ENCODE results near the gene CEACAM21.
"Not testable (repeated sequence)": the region's sequence is repeated elsewhere in the genome, so short reads cannot be mapped to it uniquely, and the experiment has no call there.

The CEACAM21 gene

DNA sequence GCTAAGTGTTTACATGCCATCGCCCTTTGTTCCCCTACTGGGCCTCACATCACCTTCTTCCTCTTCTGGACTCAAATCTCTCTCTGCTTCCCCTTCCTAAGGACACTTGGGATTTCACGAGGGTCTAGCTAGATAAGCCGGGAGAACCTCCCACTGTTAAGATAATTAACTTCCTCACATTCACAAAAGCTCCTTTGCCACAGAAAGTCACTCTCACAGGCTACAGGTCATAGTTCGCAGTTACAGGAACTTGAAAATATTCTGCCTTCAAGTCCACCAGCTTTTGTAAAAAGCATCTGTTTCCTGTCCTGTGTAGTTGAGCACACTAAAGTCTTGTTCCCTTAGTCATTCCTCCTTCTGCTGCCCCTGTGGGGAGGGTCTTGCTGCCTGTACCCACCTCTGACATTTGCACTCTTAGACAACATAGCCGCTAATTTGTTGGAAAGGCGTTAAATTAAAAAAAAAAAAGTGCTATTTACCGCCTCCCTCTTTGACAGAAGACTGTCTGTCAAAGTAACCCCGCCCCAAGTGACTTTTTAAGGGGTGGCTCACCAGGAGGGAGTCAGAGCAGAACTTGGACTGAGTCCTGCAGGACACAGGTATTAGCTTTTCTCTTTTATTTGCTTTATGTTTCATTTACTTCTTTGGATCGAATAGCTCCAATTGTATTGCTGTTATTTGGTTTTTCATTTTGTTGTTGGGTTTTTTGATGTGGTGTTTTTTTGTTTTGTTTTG, 26.8 kb upstream of the CEACAM21 start:
- peak in 1 of 56 donors; percentile 17 for DNase-seq

DNA sequence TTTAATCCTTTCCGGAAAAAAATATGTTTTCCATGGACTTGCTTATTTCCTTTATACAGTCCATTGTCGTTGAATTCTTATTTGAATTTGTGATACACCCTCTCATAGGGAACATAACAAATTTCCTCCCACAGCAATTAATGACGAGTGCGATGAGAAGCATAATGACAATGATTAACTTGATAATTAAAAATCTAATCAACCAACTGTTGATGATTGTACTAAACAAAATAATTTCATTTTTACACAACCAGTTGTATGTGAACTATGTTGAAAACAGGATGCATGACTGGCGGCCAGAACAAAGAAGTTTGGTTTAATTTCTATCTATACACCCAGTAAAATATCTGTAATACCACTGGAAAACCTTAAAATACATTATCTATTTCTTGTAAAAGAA, 26.1 kb upstream of the CEACAM21 start:
- no peak for DNase-seq

DNA sequence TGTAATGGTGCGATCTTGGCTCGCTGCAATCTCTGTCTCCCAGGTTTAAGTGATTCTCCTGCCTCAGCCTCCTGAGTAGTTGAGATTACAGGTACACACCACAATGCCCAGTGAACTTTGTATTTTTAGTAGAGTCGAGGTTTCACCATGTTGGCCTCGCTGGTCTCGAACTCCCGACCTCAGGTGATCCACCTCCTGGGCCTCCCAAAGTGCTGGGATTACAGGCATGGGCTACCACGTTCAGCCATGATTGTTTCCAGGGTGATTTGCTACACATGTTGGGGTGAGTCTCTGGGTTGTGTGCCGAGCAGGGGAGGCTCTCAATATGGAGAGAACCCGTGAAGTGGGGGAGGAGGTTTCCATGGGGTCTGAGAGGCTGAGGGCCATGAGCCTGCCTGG, 24.8 kb upstream of the CEACAM21 start:
- DNase-seq: no peak

DNA sequence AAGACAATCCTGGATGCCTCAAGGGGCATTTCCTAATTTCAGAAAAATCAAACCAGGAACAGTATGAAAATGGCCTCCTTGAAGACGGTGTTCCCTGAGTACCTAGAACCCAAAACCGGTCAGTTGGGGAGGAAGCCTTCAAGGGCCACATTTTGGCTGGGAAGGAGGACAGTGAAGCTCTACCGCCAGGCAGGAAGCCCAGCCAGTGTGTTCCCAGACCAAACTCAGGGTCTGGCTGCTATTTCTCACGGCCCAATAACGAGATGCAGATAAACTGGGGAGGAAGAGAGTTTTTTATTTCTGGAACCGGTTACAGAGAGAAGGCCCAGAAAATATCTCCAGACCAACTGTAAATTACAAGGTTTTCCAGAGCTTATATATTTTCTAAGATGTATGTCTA, 24.3 kb upstream of the CEACAM21 start:
- no peak for DNase-seq

DNA sequence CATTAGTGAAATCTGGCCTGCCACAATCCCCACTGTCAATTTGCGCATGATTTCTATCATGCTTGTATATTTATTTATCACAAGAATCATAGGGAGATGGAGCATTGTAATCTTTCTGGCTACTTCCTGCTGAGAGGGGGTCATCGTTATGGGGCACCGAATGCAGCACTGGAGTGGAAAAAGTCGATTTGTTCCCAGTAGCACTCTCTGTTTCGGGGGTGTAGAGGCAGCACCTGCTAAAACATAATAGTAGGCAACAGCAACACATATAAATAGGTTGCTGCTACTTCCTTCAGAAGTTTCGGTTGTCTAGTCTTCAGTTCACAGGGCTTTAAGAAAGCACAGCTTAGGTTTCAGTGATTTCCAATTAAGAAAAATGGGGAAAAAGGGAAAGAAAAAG, 23.4 kb upstream of the CEACAM21 start:
- DNase-seq: no peak

DNA sequence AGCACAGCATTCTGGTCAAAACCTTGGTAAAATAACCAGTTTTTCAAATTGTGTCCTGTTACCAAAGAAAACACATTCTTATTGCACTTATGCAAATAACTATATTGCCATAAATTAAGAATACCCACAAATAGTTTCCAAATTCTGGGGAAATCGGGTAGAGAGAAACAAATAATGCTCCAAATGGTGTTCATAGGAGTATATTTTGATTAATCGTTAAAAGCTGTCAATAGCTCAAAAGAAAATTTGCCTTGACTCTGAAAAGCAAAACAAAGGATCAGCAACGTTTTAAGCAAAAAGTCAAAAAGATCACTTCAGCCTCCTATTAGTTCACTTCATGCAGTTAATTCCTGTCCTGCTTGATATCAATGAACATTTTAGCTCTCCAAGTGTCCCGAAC, 22.2 kb upstream of the CEACAM21 start:
- no peak for DNase-seq

DNA sequence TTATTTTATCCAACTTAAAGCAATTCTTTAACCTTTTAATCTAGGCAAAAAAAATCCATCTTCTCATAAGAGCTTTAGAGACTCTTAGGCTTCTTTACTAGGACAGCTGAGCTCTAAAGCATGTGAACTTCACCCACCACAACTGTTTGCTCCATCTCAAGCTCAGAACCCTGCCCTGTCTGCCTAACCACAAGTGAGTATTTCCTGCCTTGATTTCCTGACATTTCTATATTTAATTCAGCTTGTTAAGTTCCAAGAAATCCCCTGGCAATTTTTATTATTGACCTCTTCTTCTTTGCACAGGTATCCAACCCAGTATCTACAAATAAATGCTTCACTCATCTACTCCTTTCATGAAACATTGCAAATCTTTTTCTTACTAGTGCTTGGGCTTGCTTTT, 21.1 kb upstream of the CEACAM21 start:
- DNase-seq: no peak

DNA sequence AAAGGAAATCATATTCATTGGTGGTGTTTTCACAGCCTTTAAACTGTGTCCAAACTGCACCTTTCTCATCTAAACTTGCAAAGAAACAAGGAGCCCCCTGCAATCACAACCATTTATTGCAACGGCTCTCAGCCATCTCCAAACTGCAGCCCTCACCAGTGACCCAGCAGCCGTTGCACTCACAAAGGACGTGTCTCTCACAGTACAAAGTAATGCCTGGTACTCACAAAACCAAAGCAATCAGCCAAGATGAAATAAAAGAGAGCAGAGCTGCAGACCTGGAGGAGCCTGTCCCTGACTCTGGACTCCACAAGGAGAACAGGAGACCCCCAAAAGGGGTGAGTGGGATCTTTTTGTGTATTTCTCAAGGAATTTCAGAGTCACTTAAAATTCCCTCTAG, 20.2 kb upstream of the CEACAM21 start:
- DNase-seq: no peak

DNA sequence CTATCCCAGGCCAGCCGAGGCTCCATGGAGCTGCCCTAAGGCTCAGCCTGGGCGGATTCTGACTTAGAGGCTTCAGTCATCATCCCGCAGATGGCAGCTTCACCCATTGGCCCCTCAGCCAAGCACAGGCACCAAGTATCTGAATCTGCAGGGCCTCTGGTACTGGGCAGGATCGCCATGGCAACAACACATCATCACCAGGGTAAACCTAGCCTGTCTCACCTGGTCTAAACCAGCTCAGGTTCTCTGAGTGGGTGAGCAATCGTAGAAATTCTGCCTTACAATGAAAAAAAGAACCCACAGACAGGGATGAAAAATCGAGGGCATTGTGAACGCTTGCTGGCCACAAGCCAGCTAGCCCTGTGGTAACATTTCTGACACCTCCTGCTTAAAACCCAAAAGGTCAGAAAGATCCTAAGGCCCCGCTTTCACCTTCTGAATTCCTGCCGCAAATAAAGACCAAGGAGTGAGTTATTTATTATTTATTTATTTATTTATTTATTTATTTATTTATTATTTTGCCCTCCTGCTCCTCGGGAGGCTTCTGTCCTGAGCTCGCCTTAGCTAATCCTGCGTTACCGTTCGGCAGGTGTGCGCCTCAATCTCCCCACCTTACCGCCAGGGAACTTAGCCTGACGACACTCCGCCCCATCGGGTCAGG, 12.0 kb upstream of the CEACAM21 start:
- no peak for DNase-seq

DNA sequence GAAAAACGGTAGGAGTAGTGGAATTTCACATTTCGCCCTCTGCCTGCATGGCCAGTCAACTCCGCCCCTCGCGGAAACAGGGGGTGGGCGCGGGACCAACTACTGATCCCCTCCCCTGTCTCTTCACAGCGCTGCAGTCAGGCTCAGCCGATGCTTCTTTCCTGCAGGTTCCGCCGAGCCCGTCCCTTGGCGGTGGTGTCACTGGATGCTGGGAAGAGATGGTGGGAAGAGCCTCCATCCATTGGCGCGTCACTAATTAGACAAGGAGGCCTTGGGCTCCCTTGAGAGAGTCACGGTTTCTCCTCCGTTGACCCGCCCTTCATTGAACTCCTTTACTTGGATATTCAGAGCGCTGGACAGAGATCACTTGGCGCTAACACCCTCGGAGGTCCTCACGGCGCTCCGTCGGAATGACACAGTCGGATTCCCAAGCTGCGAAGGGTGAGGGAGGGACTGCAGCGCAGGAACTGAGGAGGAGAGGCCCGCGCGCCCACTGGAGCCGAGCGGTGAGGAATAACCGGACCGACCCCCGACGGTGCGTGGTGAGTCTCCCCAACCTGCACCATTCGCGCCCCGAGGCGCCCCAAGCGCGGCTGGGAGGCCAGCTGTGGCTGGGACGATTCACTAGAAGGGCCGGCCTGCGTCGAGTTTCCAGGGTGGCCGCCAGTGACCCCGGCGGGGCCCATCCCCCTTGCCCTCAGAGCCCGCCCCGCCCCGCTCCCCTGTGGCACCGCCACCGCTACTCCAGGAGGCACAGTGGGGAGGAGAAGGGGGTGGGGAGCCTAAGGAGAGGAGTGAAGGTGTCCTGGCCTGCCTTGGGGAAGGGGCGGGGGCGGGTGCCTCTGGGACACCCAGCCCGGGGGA, 11.2 kb upstream of the CEACAM21 start:
- no peak for DNase-seq

DNA sequence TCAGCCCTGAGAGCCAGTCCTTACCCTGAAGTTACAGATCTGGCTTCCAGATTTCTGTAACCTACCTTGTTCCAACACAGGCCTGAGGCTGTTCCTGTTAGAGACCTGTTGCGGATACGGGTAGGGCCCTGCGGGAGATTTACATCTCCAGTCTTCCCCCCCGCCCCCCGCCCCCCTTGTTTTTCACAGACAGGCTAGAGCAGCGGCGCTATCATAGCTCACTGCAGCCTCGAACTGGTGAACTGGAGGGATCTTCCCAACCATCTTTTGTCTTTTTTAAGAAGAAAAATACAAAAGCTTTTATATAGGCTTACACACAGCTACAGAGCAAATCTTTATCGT, 10.6 kb upstream of the CEACAM21 start:
- no peak for DNase-seq

DNA sequence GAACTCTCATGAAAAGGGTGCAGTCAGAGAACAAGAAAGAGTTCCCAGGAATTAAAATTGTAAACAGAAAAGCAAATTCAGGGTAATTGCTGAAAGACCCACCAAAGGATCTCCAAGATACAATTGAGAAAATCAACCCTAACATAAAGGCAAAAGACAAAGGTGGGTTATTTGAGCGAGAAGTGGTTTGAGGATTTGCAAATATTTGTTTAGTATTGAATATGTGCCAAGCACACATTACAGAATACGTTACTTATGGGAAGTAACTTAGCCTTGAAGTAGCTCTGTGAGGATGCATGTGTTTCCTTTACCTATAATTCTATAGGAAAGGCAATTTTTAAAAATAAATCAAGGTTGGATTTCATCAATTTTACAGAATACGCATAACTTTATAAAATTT, 10.0 kb upstream of the CEACAM21 start:
- no peak for DNase-seq

DNA sequence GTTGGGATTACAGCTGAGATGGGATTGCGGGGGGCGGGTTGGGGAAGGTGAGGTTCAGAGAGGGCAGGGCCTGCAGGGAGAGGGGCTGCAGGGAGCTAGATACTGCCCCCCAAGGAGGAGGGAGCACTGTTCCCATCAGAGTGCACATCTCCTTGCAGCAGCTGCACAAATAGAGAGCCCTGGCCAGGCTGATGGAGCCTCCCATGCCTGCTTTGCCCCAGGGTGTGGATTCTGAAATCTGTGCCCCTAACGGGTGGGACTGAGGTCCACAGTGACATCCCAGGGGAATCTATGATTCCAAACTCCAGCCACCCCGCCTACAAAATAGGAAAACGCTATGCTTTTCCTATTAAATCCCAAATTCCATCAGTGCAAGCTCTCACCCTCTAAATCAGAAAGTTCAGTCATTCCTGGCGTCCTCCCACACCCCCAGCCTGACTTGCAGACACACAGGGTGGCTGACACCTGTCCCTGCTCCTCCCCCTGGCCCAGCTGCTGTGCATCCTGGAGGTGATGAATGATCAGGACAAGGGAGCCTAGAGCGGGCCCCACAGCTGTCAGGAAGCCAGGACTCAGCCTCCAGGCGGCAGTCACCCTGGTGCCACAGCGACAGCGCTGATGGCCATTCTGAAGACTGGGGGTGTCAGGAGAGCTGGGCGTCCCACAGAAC, 6.3 kb upstream of the CEACAM21 start:
- DNase-seq: no peak

DNA sequence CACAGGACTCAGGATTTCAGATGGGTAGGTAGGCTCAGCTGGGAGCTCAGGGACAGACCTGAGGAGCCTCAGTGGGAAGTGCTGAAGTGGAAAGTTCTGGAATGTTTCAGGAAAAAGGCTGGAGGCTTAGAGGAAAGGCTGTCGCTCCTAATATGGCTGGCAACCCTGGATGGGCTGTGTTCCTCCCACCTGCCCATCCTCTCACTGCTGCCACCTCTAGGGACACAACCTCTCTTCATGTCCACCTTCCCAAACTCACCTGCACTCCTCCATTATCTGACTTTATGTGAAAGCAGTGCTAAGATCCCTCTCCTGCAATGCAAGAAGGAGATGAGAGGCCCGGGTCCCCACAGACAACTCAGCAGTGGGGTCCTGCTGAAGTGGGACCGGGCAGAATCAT, 5.8 kb upstream of the CEACAM21 start:
- no peak for DNase-seq

DNA sequence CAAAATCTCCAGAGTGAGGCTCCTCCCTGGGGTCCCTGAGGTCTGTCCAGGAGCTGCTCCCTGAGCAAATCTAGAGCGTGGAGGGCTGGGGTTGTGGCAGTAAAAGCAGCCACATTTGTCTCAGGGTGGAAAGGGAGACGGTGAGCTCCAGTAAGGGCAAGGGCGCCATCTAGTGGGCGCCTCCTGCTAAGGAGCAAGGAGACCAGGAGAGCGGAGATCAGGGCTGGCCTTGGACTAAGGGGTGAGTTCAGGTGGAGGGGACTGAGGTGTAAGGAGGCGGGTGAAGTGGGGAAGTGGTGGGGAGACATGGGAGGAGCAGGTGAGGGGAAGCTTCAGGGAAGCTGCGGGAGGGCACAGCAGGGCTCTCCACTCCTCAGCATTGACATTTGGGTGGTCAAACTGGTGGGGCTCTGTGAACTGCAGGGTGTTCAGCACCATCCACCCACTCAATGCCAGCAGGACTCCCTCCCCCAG, 5.3 kb upstream of the CEACAM21 start:
- peak in 34 of 56 donors; percentile 4 to 76 (median 24) for DNase-seq

DNA sequence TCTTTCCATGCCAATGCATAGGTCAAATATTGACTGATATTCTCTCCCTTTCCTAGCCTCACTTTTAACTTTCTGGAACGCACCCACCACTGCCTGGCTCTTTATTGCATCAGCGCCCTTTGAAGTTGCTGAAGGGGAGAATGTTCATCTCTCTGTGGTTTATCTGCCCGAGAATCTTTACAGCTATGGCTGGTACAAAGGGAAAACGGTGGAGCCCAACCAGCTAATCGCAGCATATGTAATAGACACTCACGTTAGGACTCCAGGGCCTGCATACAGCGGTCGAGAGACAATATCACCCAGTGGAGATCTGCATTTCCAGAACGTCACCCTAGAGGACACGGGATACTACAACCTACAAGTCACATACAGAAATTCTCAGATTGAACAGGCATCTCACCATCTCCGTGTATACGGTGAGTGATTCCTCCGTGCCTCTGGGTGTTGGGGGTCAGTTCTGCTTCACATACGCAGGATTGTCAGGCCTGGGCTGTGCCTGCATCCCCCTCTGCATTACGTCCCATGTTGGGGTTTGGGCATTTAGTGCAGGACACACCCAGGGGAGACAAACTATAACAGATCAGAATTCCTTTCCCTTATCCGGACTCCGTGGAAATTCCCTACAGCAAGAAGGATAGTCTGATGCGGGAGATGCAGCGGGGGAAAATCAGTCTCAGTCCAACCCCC, 1.3 kb downstream of the CEACAM21 start:
- no peak for DNase-seq

DNA sequence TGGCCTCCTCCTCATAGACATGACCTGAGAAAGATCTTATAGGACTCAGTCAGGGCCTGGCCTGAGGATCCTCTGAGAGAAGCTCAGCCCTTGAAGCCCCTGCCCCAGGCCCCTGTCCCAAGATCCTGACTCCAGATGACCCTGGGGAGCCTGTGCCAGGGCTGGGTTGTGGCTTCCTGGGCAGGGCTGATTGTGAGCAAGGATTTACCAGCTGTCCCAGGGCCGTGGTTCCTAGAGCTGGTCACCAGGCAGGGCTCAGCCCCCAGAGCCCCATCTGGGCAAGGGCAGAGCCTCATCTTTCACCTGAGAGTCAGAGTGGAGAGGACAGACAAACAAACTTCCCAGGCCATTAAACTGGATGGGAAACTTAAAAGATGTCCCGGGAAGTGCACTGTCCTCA, 1.9 kb downstream of the CEACAM21 start:
- no peak for DNase-seq

DNA sequence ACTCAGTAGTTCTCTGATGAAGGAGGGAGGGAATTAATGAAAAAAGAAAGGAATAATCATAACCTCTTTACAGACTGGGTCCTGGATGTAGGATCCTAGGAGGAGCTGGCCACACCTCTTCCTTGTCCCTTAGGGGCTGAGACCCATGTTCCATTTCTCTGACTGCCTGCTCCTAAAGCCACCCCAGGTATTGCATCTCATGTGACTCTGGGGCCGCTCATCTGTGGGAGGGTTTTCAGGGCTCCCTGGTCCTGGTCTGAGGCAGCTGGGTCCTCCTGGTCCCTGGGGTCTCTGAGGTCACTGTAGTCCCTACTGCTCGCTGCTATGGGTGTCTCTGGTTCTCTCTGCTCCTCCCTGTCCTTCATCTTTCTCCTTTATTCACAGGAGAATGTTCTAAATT, 2.9 kb downstream of the CEACAM21 start:
- no peak for DNase-seq

DNA sequence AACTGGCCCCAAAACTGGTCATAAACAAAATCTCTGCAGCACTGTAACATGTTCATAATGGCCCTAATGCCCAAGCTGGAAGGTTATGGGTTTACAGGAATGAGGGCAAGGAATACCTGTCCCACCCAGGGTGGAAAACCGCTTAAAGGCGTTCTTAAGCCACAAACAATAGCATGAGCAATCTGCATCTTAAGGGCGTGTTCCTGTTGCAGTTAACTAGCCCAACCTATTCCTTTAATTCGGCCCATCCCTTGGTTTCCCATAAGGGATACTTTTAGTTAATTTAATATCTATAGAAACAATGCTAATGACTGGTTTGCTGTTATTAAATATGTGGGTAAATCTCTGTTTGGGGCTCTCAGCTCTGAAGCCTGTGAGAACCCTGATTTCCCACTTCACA, 5.1 kb downstream of the CEACAM21 start:
- not testable (repeated sequence) for DNase-seq

DNA sequence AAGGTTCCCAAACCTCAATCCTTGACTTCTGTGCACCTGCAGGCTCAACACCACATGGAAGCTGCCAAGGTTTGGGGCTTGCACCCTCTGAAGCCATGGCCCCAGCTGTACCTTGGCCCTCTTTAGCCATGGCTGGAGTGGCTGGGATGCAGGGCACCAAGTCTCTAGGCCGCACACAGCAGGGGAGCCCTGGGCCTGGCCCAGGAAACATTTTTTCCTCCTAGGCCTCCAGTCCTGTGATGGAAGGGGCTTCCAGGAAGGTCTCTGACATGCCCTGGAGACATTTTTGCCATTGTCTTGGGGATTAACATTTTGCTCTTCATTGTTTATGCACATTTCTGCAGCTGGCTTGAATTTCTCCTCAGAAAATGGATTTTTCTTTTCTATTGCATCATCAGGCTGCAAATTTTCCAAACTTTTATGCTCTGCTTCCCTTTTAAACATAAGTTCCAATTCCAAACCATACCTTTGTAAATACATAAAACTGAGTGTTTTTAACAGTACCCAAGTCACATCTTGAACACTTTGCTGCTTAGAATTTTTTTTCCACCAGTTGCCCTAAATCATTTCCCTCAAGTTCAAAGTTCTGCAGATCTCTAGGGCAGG, 6.7 kb downstream of the CEACAM21 start:
- DNase-seq: not testable (repeated sequence)
